Natural killer cell (primary cell): Measurements from ENCODE around the gene OSTF1. TPM values are rescaled to one million over a fixed set of nuclear protein-coding genes. Genes with fewer than 3 reads are reported as not detected.

ENCODE experiments used
- ATAC-seq, 3 donors: fragments of 150-1000 bp in 2 of 3; fragments of 200-7000 bp in 1 of 3; cut with Tn5 transposase; 1 replicate in 1 of 3; 2 replicates in 2 of 3; pipeline ENCODE4 v1.10.0; 2021; ENCODE audit warnings: mild to moderate bottlenecking in 2 of 3, moderate library complexity in 2 of 3
- DNase-seq, 2 donors: peaks; one replicate each; pipeline versions ENCODE4 v3.0.0 to v3.0.0-alpha.2; 2013 to 2021; ENCODE audit warnings: mixed read lengths in 1 of 2
- H3K27ac ChIP-seq: one replicate; pipeline ENCODE4 v1.5.1; 2013; ENCODE audit warnings: mild to moderate bottlenecking, low read length
- H3K27me3 ChIP-seq: one replicate; pipeline ENCODE4 v1.6.1; 2013; ENCODE audit warnings: low read length; ENCODE audit not compliant: control insufficient read depth, insufficient read depth
- H3K36me3 ChIP-seq: one replicate; pipeline ENCODE4 v1.6.1; 2013; ENCODE audit warnings: low read length; ENCODE audit not compliant: control insufficient read depth, insufficient read depth
- H3K4me1 ChIP-seq: one replicate; pipeline ENCODE4 v1.6.1; 2013; ENCODE audit warnings: low read length; ENCODE audit not compliant: control insufficient read depth, insufficient read depth
- H3K4me3 ChIP-seq: one replicate; pipeline ENCODE4 v1.5.1; 2013; ENCODE audit warnings: low read length
- H3K9me3 ChIP-seq: one replicate; pipeline ENCODE4 v1.6.1; 2013; ENCODE audit warnings: low read length; ENCODE audit not compliant: control insufficient read depth, insufficient read depth
- H3K27ac Mint-ChIP-seq, 2 donors: one replicate each; pipeline ENCODE4 v1.8.0; 2022; ENCODE audit warnings: mild to moderate bottlenecking in 2 of 2, mixed read lengths in 2 of 2, moderate library complexity in 1 of 2
- H3K27me3 Mint-ChIP-seq, 2 donors: one replicate each; pipeline ENCODE4 v1.8.0; 2022; ENCODE audit warnings: low read depth in 2 of 2, mixed read lengths in 2 of 2
- H3K36me3 Mint-ChIP-seq: one replicate; pipeline ENCODE4 v1.8.0; 2022; ENCODE audit warnings: mixed read lengths
- H3K4me1 Mint-ChIP-seq, 2 donors: one replicate each; pipeline ENCODE4 v1.8.0; 2022; ENCODE audit warnings: mixed read lengths in 2 of 2
- H3K4me3 Mint-ChIP-seq: one replicate; pipeline ENCODE4 v1.8.0; 2022; ENCODE audit warnings: mild to moderate bottlenecking, moderate library complexity, mixed read lengths
- H3K9me3 Mint-ChIP-seq, 2 donors: one replicate each; pipeline ENCODE4 v1.8.0; 2022; ENCODE audit warnings: mixed read lengths in 2 of 2
- WGBS: methylation state at CpG from one replicate; pipeline ENCODE4 v1.1.7; 2013; ENCODE audit warnings: missing lambda C conversion rate; ENCODE audit not compliant: insufficient coverage; 5-methylcytosine and 5-hydroxymethylcytosine counted together
- intact Hi-C: fragments of 100-400 bp; cut with micrococcal nuclease; formaldehyde crosslinking; loops from one replicate; pipeline ENCODE4 v1.14.2; 2022
- total RNA-seq, 4 donors: library from RNA; stranded (reverse); fragments of 120-200 nt in 1 of 4; gene quantifications; one replicate each; pipeline versions ENCODE4 v1.2.3 to v1.2.4, GENCODE V29; 2013 to 2022
- TF ChIP-seq, protein P1 (sequence below): fragments of 200-600 bp; IDR thresholded peaks from one replicate; pipeline ENCODE4 v1.8.0; 2022; ENCODE audit warnings: antibody characterized with exemption

Gene OSTF1
- total RNA-seq, 3 donors from 2014 or later (not counting 1 experiment from before 2014, with no cell fraction given), result 140 to 187 (median 177) TPM

DNA sequence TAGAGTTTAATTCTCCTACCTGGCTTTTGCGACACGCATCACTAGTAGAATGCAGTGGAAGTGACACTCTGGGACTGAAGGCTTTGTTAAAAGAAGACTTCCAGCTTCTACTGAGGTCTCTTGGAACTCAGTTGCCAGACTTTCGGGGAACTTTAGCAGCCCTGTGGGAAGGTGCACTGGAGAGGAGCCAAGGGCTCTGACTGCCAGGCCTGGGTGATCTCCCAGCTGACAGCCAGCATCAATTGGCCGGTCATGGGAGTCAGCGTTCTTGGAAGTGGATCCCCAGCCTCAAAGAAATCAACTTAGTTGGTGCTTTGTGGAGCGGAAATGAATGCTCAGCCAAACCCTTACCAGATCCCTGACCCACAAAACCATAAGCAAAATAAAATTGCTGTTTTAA lies 87.1 kb downstream of the OSTF1 start:
- Histone ChIP-seq H3K27ac (no peak overlapping the region), H3K4me3 (no peak overlapping the region), H3K4me1 (peaks cover 4% of the 10 kb centered on the region), H3K36me3 (peaks cover 16% of the 10 kb centered on the region), H3K27me3 (no peaks in the 10 kb centered on the region), H3K9me3 (no peaks in the 10 kb centered on the region)
- 99% methylated on average over 6 of the region's 6 CpGs for WGBS
- TF ChIP-seq, protein P1, sequence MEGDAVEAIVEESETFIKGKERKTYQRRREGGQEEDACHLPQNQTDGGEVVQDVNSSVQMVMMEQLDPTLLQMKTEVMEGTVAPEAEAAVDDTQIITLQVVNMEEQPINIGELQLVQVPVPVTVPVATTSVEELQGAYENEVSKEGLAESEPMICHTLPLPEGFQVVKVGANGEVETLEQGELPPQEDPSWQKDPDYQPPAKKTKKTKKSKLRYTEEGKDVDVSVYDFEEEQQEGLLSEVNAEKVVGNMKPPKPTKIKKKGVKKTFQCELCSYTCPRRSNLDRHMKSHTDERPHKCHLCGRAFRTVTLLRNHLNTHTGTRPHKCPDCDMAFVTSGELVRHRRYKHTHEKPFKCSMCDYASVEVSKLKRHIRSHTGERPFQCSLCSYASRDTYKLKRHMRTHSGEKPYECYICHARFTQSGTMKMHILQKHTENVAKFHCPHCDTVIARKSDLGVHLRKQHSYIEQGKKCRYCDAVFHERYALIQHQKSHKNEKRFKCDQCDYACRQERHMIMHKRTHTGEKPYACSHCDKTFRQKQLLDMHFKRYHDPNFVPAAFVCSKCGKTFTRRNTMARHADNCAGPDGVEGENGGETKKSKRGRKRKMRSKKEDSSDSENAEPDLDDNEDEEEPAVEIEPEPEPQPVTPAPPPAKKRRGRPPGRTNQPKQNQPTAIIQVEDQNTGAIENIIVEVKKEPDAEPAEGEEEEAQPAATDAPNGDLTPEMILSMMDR, result no peak
- peak overlapping the region; percentile 67 to 73 for H3K27ac Mint-ChIP-seq
- peaks cover 29 to 45% of the 10 kb centered on the region in 2 donors for H3K4me1 Mint-ChIP-seq
- H3K27me3 Mint-ChIP-seq, result no peaks in the 10 kb centered on the region
- no peak for DNase-seq
- H3K4me3 Mint-ChIP-seq, result no peak overlapping the region
- no peak for ATAC-seq
- no peaks in the 10 kb centered on the region for H3K9me3 Mint-ChIP-seq
- intact Hi-C loops, result no loop called here
- H3K36me3 Mint-ChIP-seq, result peaks cover 10% of the 10 kb centered on the region

DNA sequence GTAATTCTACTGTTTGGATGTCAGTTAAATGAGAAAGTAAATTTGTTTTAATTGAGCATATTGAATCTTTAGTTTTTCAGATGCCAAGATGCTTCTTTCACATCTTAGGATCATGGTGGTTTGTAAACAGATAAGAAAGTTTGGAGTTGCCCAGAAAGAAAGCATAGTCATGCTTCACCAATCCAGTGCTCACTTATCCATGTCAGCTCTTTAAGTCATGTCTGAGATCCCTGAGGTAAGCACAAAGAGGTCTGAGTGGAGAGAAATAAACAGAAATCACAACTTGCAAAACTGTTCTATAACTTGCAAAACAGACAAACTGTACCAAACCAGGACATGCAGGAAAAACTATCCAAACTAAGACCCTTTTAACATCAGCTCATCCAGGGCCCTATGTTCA lies 87.7 kb downstream of the OSTF1 start:
- H3K9me3 ChIP-seq, result no peaks in the 10 kb centered on the region

DNA sequence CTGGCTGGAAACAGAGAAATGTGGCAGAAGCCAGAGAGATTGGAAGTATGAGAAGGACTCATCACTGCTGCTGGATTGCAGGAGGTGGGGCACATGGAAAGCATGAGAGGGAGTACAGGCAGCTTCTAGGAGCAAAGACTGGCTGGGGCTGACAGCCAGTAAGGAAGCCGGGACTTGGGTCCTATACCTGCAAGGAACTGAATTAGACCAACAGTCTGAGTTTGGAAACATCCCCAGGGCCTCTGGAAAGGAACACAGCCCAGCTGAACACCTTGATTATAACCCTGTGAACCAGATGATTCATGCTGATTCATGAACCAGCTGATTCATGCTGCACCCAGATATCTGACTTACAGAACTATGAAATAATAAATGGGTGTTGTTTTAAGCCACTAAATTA lies 93.4 kb downstream of the OSTF1 start:
- Mint-ChIP-seq H3K9me3 (no peaks in the 10 kb centered on the region), H3K27ac (no peak overlapping the region), H3K4me3 (no peak overlapping the region), H3K36me3 (peaks cover 8% of the 10 kb centered on the region), H3K4me1 (peaks cover 19% of the 10 kb centered on the region in 2 donors), H3K27me3 (no peaks in the 10 kb centered on the region)
- Histone ChIP-seq H3K4me3 (no peak overlapping the region), H3K27ac (no peak overlapping the region), H3K36me3 (peaks cover 3% of the 10 kb centered on the region), H3K27me3 (no peaks in the 10 kb centered on the region), H3K4me1 (no peaks in the 10 kb centered on the region), H3K9me3 (no peaks in the 10 kb centered on the region)
- DNase-seq, result no peak
- intact Hi-C loops, result no loop called here
- TF ChIP-seq, protein P1, result no peak
- 100% methylated on average over 1 of the region's 1 CpG for WGBS
- no peak for ATAC-seq

More for the DNA sequence above, 87.7 kb downstream of the OSTF1 start:
- Histone ChIP-seq H3K27me3 (no peaks in the 10 kb centered on the region), H3K4me1 (peaks cover under 1% of the 10 kb centered on the region), H3K4me3 (no peak overlapping the region), H3K36me3 (peaks cover 14% of the 10 kb centered on the region), H3K27ac (no peak overlapping the region)
- no peak for ATAC-seq
- Mint-ChIP-seq H3K27ac (peak overlapping the region; percentile 67 to 73), H3K27me3 (no peaks in the 10 kb centered on the region), H3K4me3 (no peak overlapping the region), H3K36me3 (peaks cover 10% of the 10 kb centered on the region), H3K4me1 (peaks cover 29 to 38% of the 10 kb centered on the region in 2 donors), H3K9me3 (no peaks in the 10 kb centered on the region)
- TF ChIP-seq, protein P1, result no peak
- DNase-seq, result no peak
- intact Hi-C loops, result no loop called here

DNA sequence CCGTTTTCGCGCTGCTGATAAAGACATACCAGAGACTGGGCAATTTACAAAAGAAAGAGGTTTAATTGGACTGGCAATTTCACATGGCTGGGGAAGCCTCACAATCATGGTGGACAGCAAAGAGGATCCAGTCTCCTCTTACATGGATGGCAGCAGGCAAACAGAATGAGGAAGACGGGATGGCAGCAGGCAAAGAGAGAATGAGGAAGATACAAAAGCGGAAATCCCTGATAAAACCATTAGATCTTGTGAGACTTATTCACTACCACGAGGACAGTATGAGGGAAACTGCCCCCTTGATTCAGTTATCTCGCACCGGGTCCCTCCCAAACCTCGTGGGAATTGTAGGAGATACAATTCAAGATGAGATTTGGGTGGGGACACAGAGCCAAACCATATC lies 95.0 kb downstream of the OSTF1 start:
- intact Hi-C loops, result no loop called here
- Mint-ChIP-seq H3K27ac (peak overlapping the region; percentile 25 to 68), H3K36me3 (peaks cover 8% of the 10 kb centered on the region)

More for the DNA sequence above, 95.0 kb downstream of the OSTF1 start:
- Histone ChIP-seq H3K27ac (no peak overlapping the region), H3K27me3 (no peaks in the 10 kb centered on the region), H3K9me3 (no peaks in the 10 kb centered on the region), H3K4me3 (no peak overlapping the region), H3K4me1 (no peaks in the 10 kb centered on the region), H3K36me3 (peaks cover 3% of the 10 kb centered on the region)
- ATAC-seq (no peak), DNase-seq (no peak)
- Mint-ChIP-seq H3K4me1 (peaks cover 29% of the 10 kb centered on the region in 2 donors), H3K27me3 (no peaks in the 10 kb centered on the region), H3K9me3 (no peaks in the 10 kb centered on the region), H3K4me3 (no peak overlapping the region)
- TF ChIP-seq, protein P1, result no peak
- WGBS, result 96% methylated on average over 9 of the region's 9 CpGs
